ENCODE measurements around the gene ZNF227. TPM values are rescaled to one million over a fixed set of nuclear protein-coding genes. Genes with fewer than 3 reads are reported as not detected.
"Not testable (repeated sequence)": the region's sequence is repeated elsewhere in the genome, so short reads cannot be mapped to it uniquely, and the experiment has no call there.

Gene ZNF227
- total RNA-seq, 1 donor from 2014 or later: 6.1 TPM

DNA sequence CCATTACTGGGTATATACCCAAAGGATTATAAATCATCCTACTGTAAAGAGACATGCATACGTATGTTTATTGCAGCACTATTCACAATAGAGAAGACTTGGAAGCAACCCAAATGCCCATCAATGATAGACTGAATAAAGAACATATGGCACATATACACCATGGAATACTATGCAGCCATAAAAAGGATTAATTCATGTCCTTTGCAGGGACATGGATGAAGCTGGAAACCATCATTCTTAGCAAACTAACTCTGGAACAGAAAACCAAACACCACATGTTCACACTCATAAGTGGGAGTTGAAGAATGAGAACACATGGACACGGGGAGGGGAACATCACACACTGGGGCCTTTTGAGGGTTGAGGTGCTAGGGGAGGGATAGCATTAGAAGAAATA is 41.1 kb downstream of the ZNF227 start:
- not testable (repeated sequence) for ATAC-seq

- no peak for ATAC-seq
Observed at GRCh38 chr19:44254496-44254895, 42.2 kb downstream of the ZNF227 start.

DNA sequence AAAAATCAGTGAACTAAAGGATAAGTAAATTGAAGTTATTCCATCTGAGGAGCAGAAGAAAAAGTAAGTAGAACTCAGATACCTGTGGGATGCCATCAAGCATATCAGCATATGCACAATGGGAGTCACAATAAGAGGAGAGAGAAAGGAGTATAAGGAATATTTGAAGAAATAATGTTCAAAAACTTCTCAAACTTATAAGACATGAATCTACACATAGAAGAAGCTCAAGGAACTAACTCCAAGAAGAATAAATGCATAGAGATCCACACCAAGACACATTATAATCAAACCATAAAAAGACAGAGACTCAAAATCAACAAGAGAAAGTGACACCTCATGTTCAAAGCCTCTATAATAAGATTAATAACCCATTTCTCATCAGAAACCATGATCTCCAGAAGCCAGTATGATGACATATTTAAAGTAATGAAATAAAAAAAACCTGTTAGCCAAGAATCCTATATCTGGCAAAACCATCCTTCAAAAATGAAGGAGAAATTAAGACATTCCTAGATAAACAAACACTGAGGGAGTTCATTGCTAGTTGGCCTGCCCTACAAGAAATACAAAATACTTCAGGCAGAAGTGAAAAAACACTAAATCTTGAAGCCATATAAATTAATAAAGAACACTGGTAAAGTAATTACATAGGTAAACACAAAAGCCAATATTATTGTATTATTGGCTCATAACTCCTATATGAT is 43.5 kb downstream of the ZNF227 start:
- no peak for ATAC-seq

- ATAC-seq: no peak
Observed at GRCh38 chr19:44258136-44258535, 45.8 kb downstream of the ZNF227 start.

- no peak for ATAC-seq
Observed at GRCh38 chr19:44258835-44259413, 46.6 kb downstream of the ZNF227 start.

DNA sequence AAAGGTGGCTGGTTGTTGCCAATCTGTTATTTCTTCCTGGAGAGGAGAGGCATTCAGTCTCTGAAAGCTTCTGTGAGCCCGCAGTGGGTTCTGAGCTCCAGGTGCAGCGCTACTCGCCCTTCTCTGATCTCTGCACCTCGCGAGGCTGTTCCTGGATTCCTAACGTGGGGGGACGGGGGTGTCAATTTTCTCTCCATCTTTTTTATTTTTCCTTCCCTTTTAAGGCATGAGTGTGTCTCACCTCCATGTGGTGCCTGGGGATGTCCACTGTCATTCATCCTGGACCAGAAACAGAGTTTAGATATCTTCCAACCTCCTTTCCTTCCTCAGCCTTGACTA is 48.0 kb downstream of the ZNF227 start:
- peak; percentile 24 for ATAC-seq

DNA sequence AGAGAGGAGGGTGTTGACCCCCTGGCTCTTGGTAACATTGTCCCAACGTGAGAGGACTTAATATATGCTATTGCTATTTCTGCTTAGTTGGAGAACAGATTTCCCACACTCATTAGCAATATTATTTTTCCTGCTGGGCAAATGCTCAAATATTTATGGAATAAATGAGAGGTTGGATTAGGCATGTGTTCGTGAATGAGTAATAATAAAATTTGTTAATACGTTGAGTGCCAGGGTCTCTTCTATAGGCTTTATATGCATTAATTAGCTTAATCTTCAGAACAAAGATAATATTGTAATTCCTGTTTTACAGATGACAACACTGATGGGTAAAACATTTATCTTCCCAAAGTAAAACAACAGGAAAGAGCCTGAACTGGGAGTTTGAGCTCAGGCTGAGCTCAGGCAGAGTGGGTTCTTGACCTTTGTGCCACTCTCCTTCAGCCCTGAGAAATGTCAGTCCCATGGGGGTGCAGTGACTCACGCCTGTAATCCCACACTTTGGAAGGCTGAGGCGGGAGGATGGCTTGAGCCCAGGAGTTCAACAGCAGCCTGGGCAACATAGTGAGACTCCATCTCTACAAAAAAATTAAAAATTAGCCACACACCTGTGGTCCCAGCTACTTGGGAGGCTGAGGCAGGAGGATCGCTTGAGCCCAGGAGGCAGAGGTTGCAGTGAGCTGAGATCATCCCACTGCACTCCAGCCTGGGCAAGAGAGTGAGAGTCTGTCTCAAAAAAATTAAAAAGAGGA is 48.5 kb downstream of the ZNF227 start:
- ATAC-seq: no peak

DNA sequence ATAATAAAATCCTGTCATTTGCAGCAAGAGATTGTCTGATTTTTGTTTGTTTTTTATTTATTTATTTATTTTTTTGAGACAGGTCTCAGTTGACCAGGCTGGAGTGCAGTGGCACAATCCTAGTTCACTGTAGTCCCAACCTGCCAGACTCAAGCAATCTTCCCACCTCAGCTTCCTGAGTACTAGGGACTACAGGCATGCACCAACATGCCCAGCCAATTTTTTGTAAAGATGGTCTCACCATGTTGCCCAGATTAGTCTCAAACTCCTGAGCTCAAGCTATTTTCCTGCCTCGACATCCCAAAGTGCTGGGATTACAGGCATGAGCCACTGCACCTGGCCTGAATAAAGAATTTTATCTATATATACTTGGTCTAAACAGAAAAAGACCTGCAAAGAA is 65.0 kb downstream of the ZNF227 start:
- ATAC-seq: no peak

GRCh38 chr19:44278181-44278690 is 65.9 kb downstream of the ZNF227 start:
- ATAC-seq: no peak

- no peak for ATAC-seq
Observed at GRCh38 chr19:44280916-44281315, 68.6 kb downstream of the ZNF227 start.

DNA sequence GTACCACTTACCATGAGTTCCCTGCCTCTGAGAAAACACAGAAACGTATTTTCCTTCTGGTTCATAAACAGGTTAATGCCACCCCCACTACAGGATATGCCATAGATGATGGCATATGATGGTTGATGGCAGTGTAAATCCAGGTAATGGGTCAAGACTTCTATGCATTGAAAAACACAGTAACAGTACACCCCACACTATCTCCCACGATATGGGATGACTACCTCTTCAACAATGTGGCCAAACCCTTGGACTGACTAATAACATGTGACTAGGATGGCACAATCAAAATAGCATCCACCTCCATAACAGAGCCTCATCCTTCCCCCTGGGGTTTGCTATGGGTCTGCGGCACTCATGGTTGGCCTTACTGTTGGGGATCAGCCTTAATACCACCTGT is 70.5 kb downstream of the ZNF227 start:
- ATAC-seq: no peak

DNA sequence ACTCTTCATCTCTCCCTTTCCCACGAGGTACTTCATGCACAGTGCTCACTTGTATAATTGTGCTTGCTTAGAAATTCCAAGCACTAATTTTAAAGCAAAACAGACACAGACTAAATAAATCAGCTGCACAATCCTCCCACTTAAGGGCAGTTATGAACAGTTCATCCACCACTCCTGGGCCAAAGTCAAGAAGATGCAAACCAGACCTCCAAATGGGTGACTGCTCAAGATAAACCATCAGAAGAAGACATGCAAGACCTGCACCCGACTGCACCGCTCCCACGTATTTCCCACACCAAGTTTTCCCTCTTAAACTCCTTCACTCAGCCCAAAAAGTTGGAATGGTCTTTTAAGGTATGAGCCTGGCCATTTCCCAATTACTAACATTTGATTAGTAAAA is 72.6 kb downstream of the ZNF227 start:
- no peak for ATAC-seq

Other genes with a start within 250 kb of the ZNF227 start
- 1.8 TPM for gene ZNF155, start 228.3 kb upstream of the ZNF227 start, total RNA-seq
- 2.1 TPM for gene ZNF230, start 209.6 kb upstream of the ZNF227 start, total RNA-seq
- gene ZNF222, start 187.2 kb upstream of the ZNF227 start, total RNA-seq: 1.00 TPM
- gene ZNF223, start 160.5 kb upstream of the ZNF227 start, total RNA-seq: 2.2 TPM
- 0.36 TPM for gene ZNF284, start 140.4 kb upstream of the ZNF227 start, total RNA-seq
- 6.2 TPM for gene ZNF224, start 118.2 kb upstream of the ZNF227 start, total RNA-seq
- gene ZNF225, start 99.1 kb upstream of the ZNF227 start, total RNA-seq: 1.8 TPM
- 3.0 TPM for gene ZNF234, start 71.0 kb upstream of the ZNF227 start, total RNA-seq
- 12.4 TPM for gene ZNF226, start 47.4 kb upstream of the ZNF227 start, total RNA-seq
- gene ZNF233, start 47.4 kb downstream of the ZNF227 start, total RNA-seq: not detected
- 2.5 TPM for gene ZNF235, start 92.5 kb downstream of the ZNF227 start, total RNA-seq
- gene ZNF112, start 144.1 kb downstream of the ZNF227 start, total RNA-seq: 2.2 TPM
- 0.64 TPM for gene ZNF285, start 189.1 kb downstream of the ZNF227 start, total RNA-seq
- gene ZNF229, start 235.9 kb downstream of the ZNF227 start, total RNA-seq: 1.1 TPM